Measurements from ENCODE around the gene OXSR1. TPM values are rescaled to one million over a fixed set of nuclear protein-coding genes. Genes with fewer than 3 reads are reported as not detected.

OXSR1 gene
- total and polyA plus RNA-seq, 12 donors = 13.7 to 38.4 (median 31.2) TPM

DNA sequence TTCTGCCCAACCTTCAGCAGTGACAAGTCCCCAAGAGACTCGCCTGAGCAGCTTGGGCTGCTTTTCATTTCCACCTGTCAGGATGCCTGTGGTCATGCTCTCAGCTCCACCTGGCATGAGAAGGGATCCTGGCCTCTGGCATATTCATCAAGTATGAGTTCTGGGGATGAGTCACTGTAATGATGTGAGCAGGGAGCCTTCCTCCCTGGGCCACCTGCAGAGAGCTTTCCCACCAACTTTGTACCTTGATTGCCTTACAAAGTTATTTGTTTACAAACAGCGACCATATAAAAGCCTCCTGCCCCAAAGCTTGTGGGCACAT, 23.4 kb upstream of the OXSR1 start:
- DNase-seq (no peak), ATAC-seq (no peak)
- WGBS, 2 donors = 97 to 99% methylated on average over 2 of the region's 2 CpGs
- Histone ChIP-seq H3K36me3 (peaks cover 0 to 27% (median 0%) of the 10 kb centered on the region in 9 donors), H3K27ac (no peak overlapping the region), H3K27me3 (no peaks in the 10 kb centered on the region), H3K9me3 (peaks cover 0 to 12% (median 7%) of the 10 kb centered on the region in 11 donors), H3K4me1 (peaks cover 8 to 37% (median 15%) of the 10 kb centered on the region in 9 donors), H3K4me3 (no peak overlapping the region)
- intact Hi-C loops (cut with DNase I) = no loop called here
- TF ChIP-seq, protein P1, sequence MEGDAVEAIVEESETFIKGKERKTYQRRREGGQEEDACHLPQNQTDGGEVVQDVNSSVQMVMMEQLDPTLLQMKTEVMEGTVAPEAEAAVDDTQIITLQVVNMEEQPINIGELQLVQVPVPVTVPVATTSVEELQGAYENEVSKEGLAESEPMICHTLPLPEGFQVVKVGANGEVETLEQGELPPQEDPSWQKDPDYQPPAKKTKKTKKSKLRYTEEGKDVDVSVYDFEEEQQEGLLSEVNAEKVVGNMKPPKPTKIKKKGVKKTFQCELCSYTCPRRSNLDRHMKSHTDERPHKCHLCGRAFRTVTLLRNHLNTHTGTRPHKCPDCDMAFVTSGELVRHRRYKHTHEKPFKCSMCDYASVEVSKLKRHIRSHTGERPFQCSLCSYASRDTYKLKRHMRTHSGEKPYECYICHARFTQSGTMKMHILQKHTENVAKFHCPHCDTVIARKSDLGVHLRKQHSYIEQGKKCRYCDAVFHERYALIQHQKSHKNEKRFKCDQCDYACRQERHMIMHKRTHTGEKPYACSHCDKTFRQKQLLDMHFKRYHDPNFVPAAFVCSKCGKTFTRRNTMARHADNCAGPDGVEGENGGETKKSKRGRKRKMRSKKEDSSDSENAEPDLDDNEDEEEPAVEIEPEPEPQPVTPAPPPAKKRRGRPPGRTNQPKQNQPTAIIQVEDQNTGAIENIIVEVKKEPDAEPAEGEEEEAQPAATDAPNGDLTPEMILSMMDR (IDR thresholded peaks at IDR 0.05) = no peak

DNA sequence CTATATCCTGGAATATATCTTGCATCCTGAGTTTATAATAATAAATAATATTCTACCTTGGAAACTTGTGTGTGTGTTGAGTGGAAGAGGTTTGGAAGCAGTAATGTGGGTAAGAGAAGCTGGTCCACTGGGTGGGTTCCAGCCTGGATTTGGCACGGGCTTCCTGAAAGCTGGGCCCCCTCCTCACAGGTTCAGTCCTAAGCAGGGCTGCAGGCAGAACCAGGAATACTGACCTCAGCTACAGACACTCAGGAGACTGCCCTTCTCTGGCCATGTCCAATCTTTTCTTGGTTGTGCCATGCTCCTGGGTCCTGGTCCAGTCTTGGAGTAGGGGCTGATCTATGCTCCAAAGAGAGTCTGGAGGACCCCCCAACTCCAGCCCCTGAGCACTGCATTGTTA, 22.4 kb upstream of the OXSR1 start:
- TF ChIP-seq, protein P1 (IDR thresholded peaks at IDR 0.05) = no peak
- ATAC-seq (no peak), DNase-seq (no peak)
- Histone ChIP-seq H3K4me3 (no peak overlapping the region), H3K4me1 (peaks cover 5 to 43% (median 14%) of the 10 kb centered on the region in 9 donors), H3K27me3 (no peaks in the 10 kb centered on the region), H3K27ac (no peak overlapping the region), H3K36me3 (peaks cover 0 to 27% (median 0%) of the 10 kb centered on the region in 9 donors), H3K9me3 (peaks cover 0 to 20% (median 8%) of the 10 kb centered on the region in 11 donors)
- intact Hi-C loops (cut with DNase I) = no loop called here
- 88 to 90% methylated on average over 1 of the region's 1 CpG for WGBS, 2 donors

DNA sequence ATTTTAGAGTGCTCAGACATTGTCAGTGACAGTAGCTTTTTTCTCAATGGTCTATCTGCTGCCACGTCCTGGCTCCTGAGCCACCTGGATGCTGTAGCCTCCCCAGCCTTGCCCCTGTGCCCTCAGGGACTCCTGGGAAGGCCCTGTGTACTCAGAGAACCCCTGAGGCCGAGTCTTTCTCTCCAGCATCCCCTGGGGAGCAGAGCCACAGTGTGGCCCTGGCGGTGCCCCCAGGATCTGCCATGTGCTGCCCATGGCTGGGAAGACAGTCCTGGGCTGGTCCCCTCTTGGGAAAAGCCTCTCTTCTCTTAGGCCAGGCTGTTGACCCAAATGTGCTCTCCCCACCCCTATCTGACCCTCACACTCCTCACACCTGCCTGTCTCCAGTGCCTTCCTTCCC, 21.8 kb upstream of the OXSR1 start:
- H3K9me3 ChIP-seq = peaks cover 0 to 20% (median 8%) of the 10 kb centered on the region in 11 donors
- peaks cover 0 to 27% (median 0%) of the 10 kb centered on the region in 9 donors for H3K36me3 ChIP-seq
- no peak overlapping the region for H3K27ac ChIP-seq
- WGBS, 2 donors = 65 to 72% methylated on average over 3 of the region's 3 CpGs
- H3K27me3 ChIP-seq = no peaks in the 10 kb centered on the region
- DNase-seq (no peak), ATAC-seq (no peak)
- peaks cover 4 to 45% (median 14%) of the 10 kb centered on the region in 9 donors for H3K4me1 ChIP-seq
- no peak overlapping the region for H3K4me3 ChIP-seq
- intact Hi-C loops (cut with DNase I) = no loop called here
- TF ChIP-seq, protein P1 (IDR thresholded peaks at IDR 0.05) = no peak

DNA sequence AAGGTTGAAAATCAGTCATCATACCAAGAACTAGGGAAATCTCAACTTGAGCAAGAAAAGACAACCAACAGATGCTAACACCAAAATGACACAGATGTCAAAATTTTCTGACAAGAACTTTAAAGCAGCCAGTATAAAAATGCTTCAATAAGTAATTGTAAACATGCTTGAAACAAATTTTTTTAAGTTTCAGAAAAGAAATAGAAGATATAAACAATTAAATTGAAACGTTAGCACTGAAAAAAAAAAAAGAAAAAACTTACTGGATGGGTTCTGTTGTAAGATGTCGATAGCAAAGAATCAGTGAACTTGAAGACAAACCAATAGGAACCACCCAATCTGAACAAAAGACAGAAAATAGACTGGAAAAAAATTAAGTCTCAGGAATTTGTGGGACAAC, 18.8 kb upstream of the OXSR1 start:
- H3K27me3 ChIP-seq = no peaks in the 10 kb centered on the region
- DNase-seq (no peak), ATAC-seq (no peak)
- H3K4me3 ChIP-seq = no peak overlapping the region
- peaks cover 0 to 14% (median 0%) of the 10 kb centered on the region in 9 donors for H3K36me3 ChIP-seq
- H3K9me3 ChIP-seq = peaks cover 0 to 20% (median 8%) of the 10 kb centered on the region in 11 donors
- intact Hi-C loops (cut with DNase I) = no loop called here
- 84 to 89% methylated on average over 2 of the region's 2 CpGs for WGBS, 2 donors
- peak overlapping the region in 1 of 10 donors; percentile 31 for H3K27ac ChIP-seq
- peaks cover 0 to 49% (median 0%) of the 10 kb centered on the region in 9 donors for H3K4me1 ChIP-seq
- TF ChIP-seq, protein P1 (IDR thresholded peaks at IDR 0.05) = no peak
